C4-2B (cell line): Measurements from ENCODE around the gene KCNT1.

Source experiments
- ZFX ChIP-seq: fragments of 450-650 bp; IDR thresholded peaks from 2 replicates; pipeline ENCODE4 v1.6.1; 2017
- TF ChIP-seq, protein P1 (sequence below): fragments of 450-650 bp; conservative IDR thresholded peaks from 2 replicates; pipeline ENCODE4 v1.5.1; 2017; ENCODE audit warnings: mild to moderate bottlenecking

DNA sequence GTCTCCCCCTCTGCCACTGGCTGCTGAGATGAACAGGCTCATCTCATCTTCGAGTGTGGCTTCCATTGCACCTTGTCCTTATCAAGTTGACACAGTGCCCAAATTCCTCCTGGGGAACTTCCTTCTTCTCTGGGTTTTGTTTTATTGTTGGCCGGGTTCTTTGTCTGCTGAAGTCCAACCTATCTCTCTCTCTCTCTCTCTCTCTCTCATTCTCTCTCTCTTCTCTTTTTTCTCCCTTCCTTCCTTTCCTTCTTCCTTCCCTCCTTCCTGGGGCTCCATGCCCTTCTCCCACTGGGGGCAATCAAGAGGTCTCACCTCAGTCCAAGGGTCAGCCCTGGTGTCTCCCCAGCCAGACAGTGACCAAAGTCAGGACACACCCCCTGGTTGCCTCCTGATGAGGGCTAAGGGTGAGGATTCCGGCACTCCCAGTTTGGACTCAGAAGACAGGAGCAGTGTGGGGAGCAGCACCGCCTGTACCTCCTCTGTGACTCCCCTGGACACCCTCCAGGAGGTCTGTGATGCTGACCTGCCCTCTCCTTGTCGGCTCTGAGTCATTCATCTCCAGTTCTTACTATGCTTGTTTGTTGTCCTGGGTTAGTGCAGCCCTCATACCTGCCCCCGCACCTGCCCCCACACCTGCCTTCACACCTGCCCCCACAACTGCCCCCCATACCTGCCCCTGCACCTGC lies 30.7 kb downstream of the KCNT1 start:
- TF ChIP-seq, protein P1, sequence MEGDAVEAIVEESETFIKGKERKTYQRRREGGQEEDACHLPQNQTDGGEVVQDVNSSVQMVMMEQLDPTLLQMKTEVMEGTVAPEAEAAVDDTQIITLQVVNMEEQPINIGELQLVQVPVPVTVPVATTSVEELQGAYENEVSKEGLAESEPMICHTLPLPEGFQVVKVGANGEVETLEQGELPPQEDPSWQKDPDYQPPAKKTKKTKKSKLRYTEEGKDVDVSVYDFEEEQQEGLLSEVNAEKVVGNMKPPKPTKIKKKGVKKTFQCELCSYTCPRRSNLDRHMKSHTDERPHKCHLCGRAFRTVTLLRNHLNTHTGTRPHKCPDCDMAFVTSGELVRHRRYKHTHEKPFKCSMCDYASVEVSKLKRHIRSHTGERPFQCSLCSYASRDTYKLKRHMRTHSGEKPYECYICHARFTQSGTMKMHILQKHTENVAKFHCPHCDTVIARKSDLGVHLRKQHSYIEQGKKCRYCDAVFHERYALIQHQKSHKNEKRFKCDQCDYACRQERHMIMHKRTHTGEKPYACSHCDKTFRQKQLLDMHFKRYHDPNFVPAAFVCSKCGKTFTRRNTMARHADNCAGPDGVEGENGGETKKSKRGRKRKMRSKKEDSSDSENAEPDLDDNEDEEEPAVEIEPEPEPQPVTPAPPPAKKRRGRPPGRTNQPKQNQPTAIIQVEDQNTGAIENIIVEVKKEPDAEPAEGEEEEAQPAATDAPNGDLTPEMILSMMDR, result no peak
- no peak for TF ChIP-seq ZFX
